OCI-LY3 (cell line): Measurements from ENCODE around the gene PRPF19.

Source experiments
- H2AFZ ChIP-seq: fragments of 200-600, 300-600 bp; shearing (Covaris generic); 2 replicates; pipeline ENCODE4 v1.6.0; 2014; ENCODE audit warnings: antibody characterized with exemption, low read depth, low read length
- H3K27ac ChIP-seq: fragments of 200-600, 300-600 bp; sonication (generic); 2 replicates; pipeline ENCODE4 v1.5.1; 2014; ENCODE audit warnings: mild to moderate bottlenecking, low read length, moderate library complexity, mixed read lengths
- H3K27me3 ChIP-seq: fragments of 200-600, 300-600 bp; sonication (generic); 2 replicates; pipeline ENCODE4 v1.6.1; 2014; ENCODE audit warnings: low read depth, low read length, mixed read lengths
- H3K36me3 ChIP-seq: fragments of 200-600, 300-600 bp; sonication (generic); replicated peaks from 2 replicates; pipeline ENCODE3; 2014; ENCODE audit warnings: low read depth, low read length, mixed read lengths
- H3K4me1 ChIP-seq: fragments of 300-600, 200-600 bp; sonication (generic); 2 replicates; pipeline ENCODE4 v1.6.1; 2014; ENCODE audit warnings: low read length, mixed read lengths
- H3K4me2 ChIP-seq: fragments of 200-600, 300-600 bp; sonication (generic); 2 replicates; pipeline ENCODE4 v1.6.1; 2014; ENCODE audit warnings: low read length, mixed read lengths
- H3K4me3 ChIP-seq: fragments of 300-600, 200-600 bp; sonication (generic); 2 replicates; pipeline ENCODE4 v1.5.1; 2014; ENCODE audit warnings: antibody characterized with exemption, mild to moderate bottlenecking, low read length, moderate library complexity
- H3K79me2 ChIP-seq: fragments of 300-600, 200-600 bp; shearing (Covaris generic); 2 replicates; pipeline ENCODE4 v1.6.1; 2014; ENCODE audit warnings: mild to moderate bottlenecking, low read length, mixed read lengths
- H3K9ac ChIP-seq: fragments of 300-600, 200-600 bp; shearing (Covaris generic); 2 replicates; pipeline ENCODE4 v1.6.0; 2014; ENCODE audit warnings: mild to moderate bottlenecking, low read length, moderate library complexity
- H3K9me3 ChIP-seq: fragments of 200-600, 300-600 bp; shearing (Covaris generic); 2 replicates; pipeline ENCODE4 v1.6.1; 2014; ENCODE audit warnings: low read length, mixed read lengths; ENCODE audit not compliant: insufficient read depth
- H4K20me1 ChIP-seq: fragments of 200-600, 300-600 bp; sonication (generic); 2 replicates; pipeline ENCODE4 v1.6.1; 2016; ENCODE audit warnings: low read length, mixed read lengths; ENCODE audit not compliant: insufficient read depth
- EZH2phosphoT487 ChIP-seq: fragments of 200-600 bp; shearing (Covaris generic); IDR thresholded peaks from 2 replicates; pipeline ENCODE4 v1.6.1; 2018; ENCODE audit warnings: antibody characterized with exemption, mixed run types, low read depth
- TF ChIP-seq, protein P1 (sequence below): fragments of 200-600, 300-600 bp; sonication (generic); IDR thresholded peaks from 2 replicates; pipeline ENCODE4 v1.5.1; 2014; ENCODE audit warnings: antibody characterized with exemption, low read length, low read depth

PRPF19 gene

DNA sequence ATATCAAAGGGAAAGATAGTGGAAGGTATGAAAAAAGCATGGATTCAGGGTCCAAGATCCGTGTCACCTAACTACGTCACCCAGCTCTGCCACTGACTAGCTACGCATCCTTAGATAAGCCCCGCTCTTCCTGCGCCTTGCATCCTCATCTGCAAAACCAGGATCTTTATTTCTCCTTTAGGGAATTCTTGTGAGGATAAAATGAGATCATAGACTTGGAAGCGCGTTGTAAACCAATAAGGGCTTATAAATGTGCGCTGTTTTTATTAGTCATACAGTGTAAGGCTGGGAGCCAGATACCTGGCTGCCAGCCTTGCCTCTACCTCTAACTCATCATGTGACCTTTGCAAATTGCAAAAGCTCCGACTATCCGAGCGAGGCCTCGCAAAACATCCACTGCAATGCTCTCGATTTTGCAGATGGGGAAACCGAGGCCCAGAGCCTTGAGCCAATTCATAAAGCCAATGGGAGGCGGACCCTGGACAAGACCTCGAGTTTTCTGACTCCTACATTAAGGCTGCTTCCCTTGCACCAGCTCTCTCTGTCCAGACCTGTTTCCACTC is 753 bp downstream of the PRPF19 start:
- H3K4me1 ChIP-seq: peaks cover 46% of the 10 kb centered on the region
- peaks cover 54% of the 10 kb centered on the region for H3K36me3 ChIP-seq
- H3K9me3 ChIP-seq: peaks cover 10% of the 10 kb centered on the region
- H3K9ac ChIP-seq: peak overlapping the region; percentile 87
- H3K27ac ChIP-seq: peak overlapping the region; percentile 89
- H2AFZ ChIP-seq: no peak overlapping the region
- H3K79me2 ChIP-seq: peaks cover 44% of the 10 kb centered on the region
- TF ChIP-seq EZH2phosphoT487: no peak
- TF ChIP-seq, protein P1, sequence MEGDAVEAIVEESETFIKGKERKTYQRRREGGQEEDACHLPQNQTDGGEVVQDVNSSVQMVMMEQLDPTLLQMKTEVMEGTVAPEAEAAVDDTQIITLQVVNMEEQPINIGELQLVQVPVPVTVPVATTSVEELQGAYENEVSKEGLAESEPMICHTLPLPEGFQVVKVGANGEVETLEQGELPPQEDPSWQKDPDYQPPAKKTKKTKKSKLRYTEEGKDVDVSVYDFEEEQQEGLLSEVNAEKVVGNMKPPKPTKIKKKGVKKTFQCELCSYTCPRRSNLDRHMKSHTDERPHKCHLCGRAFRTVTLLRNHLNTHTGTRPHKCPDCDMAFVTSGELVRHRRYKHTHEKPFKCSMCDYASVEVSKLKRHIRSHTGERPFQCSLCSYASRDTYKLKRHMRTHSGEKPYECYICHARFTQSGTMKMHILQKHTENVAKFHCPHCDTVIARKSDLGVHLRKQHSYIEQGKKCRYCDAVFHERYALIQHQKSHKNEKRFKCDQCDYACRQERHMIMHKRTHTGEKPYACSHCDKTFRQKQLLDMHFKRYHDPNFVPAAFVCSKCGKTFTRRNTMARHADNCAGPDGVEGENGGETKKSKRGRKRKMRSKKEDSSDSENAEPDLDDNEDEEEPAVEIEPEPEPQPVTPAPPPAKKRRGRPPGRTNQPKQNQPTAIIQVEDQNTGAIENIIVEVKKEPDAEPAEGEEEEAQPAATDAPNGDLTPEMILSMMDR: no peak
- H3K27me3 ChIP-seq: peaks cover 4% of the 10 kb centered on the region; the same call in 1 of the 2 replicates
- H3K4me2 ChIP-seq: peak overlapping the region; percentile 82
- peak overlapping the region; percentile 89 for H3K4me3 ChIP-seq
- H4K20me1 ChIP-seq: peaks cover 34% of the 10 kb centered on the region

DNA sequence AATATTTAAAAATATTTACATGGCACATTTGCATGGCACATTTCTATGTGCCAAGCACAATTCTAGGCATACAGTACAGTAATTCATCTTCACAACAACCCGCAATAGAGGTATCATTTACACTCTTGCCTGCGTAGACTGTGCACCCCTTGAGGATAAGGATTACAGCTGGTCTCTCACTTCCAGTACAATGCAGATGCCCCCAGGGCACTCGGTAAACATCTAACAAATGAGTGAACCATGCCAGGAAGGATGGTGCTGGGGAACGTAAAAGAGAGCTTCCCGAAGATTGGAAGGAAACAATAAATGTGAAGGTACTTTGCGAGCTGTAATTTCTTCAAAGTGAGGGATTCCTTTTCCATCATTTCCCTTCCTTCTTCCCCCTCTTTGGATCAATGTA is 1.3 kb downstream of the PRPF19 start:
- Histone ChIP-seq H2AFZ (no peak overlapping the region), H3K27ac (peak overlapping the region; percentile 89; the same call in 1 of the 2 replicates), H3K4me1 (peaks cover 40% of the 10 kb centered on the region), H3K9me3 (peaks cover 10% of the 10 kb centered on the region), H3K9ac (peak overlapping the region; percentile 87), H3K79me2 (peaks cover 44% of the 10 kb centered on the region), H3K4me3 (peak overlapping the region; percentile 89), H3K27me3 (peaks cover 4% of the 10 kb centered on the region; the same call in 1 of the 2 replicates), H3K4me2 (peak overlapping the region; percentile 82), H3K36me3 (peaks cover 60% of the 10 kb centered on the region), H4K20me1 (peaks cover 34% of the 10 kb centered on the region)
- TF ChIP-seq, protein P1: no peak
- no peak for TF ChIP-seq EZH2phosphoT487

DNA sequence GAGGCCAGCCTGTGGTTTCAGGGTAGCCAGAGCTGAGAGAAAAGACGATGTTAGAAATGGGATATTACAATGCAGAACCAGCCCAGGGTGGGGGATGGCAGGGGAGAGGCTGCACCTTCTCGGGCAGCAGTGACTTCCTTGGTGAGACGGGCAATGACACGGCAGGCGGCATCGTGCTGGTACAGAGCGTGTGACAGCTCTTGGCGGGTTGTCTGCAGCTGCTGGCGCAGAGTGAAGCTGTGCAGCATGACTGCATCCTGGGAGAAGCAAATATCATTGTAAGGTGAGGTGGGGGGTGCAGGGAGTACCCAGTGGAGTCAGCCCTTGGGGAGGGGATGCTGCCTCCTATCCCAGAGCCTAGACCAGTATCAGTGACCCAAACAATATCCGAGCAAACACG is 3.8 kb downstream of the PRPF19 start:
- H3K9me3 ChIP-seq: no peaks in the 10 kb centered on the region
- no peaks in the 10 kb centered on the region for H3K27me3 ChIP-seq
- no peak overlapping the region for H2AFZ ChIP-seq
- peaks cover 20% of the 10 kb centered on the region for H3K4me1 ChIP-seq
- H3K4me3 ChIP-seq: no peak overlapping the region
- H3K79me2 ChIP-seq: peaks cover 51% of the 10 kb centered on the region
- H3K4me2 ChIP-seq: no peak overlapping the region
- TF ChIP-seq EZH2phosphoT487: no peak
- TF ChIP-seq, protein P1: no peak
- peaks cover 72% of the 10 kb centered on the region for H3K36me3 ChIP-seq
- H3K9ac ChIP-seq: no peak overlapping the region
- H4K20me1 ChIP-seq: peaks cover 34% of the 10 kb centered on the region
- no peak overlapping the region for H3K27ac ChIP-seq

DNA sequence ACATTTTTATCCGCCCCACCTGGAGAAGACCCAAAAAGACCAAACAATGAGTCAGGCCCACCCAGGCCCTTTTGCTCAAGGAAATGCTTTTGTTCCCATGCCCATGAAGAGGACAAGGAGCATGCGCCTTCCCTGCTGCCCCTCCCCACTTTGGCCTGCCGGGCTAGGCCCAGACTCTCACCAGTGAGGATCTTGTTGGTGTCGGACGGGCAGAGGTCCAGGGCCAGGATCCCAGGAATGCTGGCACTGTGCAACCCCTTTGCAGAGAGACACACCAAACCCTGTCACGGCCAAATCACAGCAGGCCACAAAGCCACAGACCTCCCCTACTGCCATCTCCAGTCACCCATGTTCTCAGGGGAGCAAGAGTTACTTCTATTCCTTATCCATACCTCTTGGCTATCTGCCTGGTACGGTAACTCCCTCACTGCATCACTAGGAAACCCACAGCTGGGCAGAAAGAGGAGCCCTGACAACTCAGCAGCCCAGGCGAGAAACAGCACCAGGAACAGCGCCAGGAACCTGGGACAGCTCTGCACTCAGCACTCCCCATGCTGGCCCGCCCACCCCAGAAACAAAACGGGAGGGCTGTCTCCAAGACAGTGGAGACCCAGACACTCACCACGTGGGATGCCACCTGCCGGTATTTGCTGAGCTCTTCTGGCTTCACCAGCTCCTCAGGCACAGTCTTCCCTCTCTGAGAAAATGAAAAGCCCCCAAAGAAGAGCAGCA is 5.5 kb downstream of the PRPF19 start:
- H3K36me3 ChIP-seq: peaks cover 86% of the 10 kb centered on the region
- no peak overlapping the region for H3K9ac ChIP-seq
- H4K20me1 ChIP-seq: peaks cover 33% of the 10 kb centered on the region

More for the DNA sequence above, 5.5 kb downstream of the PRPF19 start:
- Histone ChIP-seq H3K27me3 (no peaks in the 10 kb centered on the region), H3K79me2 (peaks cover 46% of the 10 kb centered on the region), H3K4me2 (no peak overlapping the region), H2AFZ (no peak overlapping the region), H3K4me3 (no peak overlapping the region), H3K27ac (no peak overlapping the region), H3K4me1 (peaks cover 12% of the 10 kb centered on the region), H3K9me3 (no peaks in the 10 kb centered on the region)
- TF ChIP-seq EZH2phosphoT487: no peak
- TF ChIP-seq, protein P1: no peak
